Head of caudate nucleus (tissue), 42 donors: ENCODE results near the gene CXCL12.

Experiments used
- DNase-seq, 42 donors: peaks; one replicate each; pipeline versions ENCODE4 v3.0.0 to v3.0.0-alpha.2; 2020 to 2021; ENCODE audit warnings: mixed read lengths in 7 of 42
- intact Hi-C: fragments of 100-400 bp; cut with DNase I; formaldehyde crosslinking; loops from one replicate; pipeline ENCODE4 v1.15.0; 2022

The CXCL12 gene

GRCh38 chr10:44352316-44353127 is 32.4 kb downstream of the CXCL12 start:
- intact Hi-C loops = no loop called here
- peak in 10 of 42 donors; percentile 12 to 36 (median 24) for DNase-seq

- intact Hi-C loops = no loop called here
- DNase-seq = peak in 5 of 42 donors; percentile 4 to 25 (median 15)
Observed at GRCh38 chr10:44348496-44348895, 36.4 kb downstream of the CXCL12 start.

- DNase-seq = peak in 5 of 42 donors; percentile 2 to 35 (median 12)
- intact Hi-C loops = no loop called here
Observed at GRCh38 chr10:44347609-44348400, 37.1 kb downstream of the CXCL12 start.

- DNase-seq = peak in 1 of 42 donors; percentile 14
- intact Hi-C loops = no loop called here
Observed at GRCh38 chr10:44344727-44345126, 40.2 kb downstream of the CXCL12 start.

- peak in 5 of 42 donors; percentile 9 to 30 (median 20) for DNase-seq
- intact Hi-C loops = no loop called here
Observed at GRCh38 chr10:44343843-44344242, 41.1 kb downstream of the CXCL12 start.

- intact Hi-C loops = no loop called here
- peak in 1 of 42 donors; percentile 19 for DNase-seq
Observed at GRCh38 chr10:44341886-44342285, 43.0 kb downstream of the CXCL12 start.

GRCh38 chr10:44340557-44340956 is 44.3 kb downstream of the CXCL12 start:
- intact Hi-C loops = no loop called here
- DNase-seq = peak in 1 of 42 donors; percentile 2

GRCh38 chr10:44339218-44339617 is 45.7 kb downstream of the CXCL12 start:
- no peak for DNase-seq
- intact Hi-C loops = no loop called here

- peak in 1 of 42 donors; percentile 24 for DNase-seq
- intact Hi-C loops = no loop called here
Observed at GRCh38 chr10:44337081-44337480, 47.8 kb downstream of the CXCL12 start.

GRCh38 chr10:44335330-44336021 is 49.4 kb downstream of the CXCL12 start:
- DNase-seq = no peak
- intact Hi-C loops = no loop called here

GRCh38 chr10:44334621-44335184 is 50.2 kb downstream of the CXCL12 start:
- DNase-seq = peak in 1 of 42 donors; percentile 11

GRCh38 chr10:44334091-44334490 is 50.8 kb downstream of the CXCL12 start:
- intact Hi-C loops = no loop called here
- DNase-seq = no peak

More at GRCh38 chr10:44334621-44335184, 50.2 kb downstream of the CXCL12 start:
- intact Hi-C loops = no loop called here

GRCh38 chr10:44333511-44333910 is 51.4 kb downstream of the CXCL12 start:
- DNase-seq = peak in 1 of 42 donors; percentile 15
- intact Hi-C loops = no loop called here

GRCh38 chr10:44332465-44332864 is 52.4 kb downstream of the CXCL12 start:
- DNase-seq = peak in 1 of 42 donors; percentile 3
- intact Hi-C loops = no loop called here

- DNase-seq = no peak
Observed at GRCh38 chr10:44330431-44330830, 54.5 kb downstream of the CXCL12 start.

GRCh38 chr10:44327461-44327860 is 57.4 kb downstream of the CXCL12 start:
- intact Hi-C loops = no loop called here
- peak in 2 of 42 donors; percentile 5 for DNase-seq

More at GRCh38 chr10:44330431-44330830, 54.5 kb downstream of the CXCL12 start:
- intact Hi-C loops = no loop called here
